DMS114 treated with DMSO at 0.1 percent for 48 hours (cell line): ENCODE measurements around the gene ROR2.

Source experiments
- DNase-seq: peaks from one replicate; lab custom pipeline; 2025; ENCODE audit not compliant: unreplicated experiment; lab: John Stamatoyannopoulos, UW

Gene ROR2

GRCh38 chr9:91882627-91883026 is 67.4 kb downstream of the ROR2 start:
- DNase-seq, result no peak

GRCh38 chr9:91880378-91880972 is 69.6 kb downstream of the ROR2 start:
- DNase-seq, result no peak

DNA sequence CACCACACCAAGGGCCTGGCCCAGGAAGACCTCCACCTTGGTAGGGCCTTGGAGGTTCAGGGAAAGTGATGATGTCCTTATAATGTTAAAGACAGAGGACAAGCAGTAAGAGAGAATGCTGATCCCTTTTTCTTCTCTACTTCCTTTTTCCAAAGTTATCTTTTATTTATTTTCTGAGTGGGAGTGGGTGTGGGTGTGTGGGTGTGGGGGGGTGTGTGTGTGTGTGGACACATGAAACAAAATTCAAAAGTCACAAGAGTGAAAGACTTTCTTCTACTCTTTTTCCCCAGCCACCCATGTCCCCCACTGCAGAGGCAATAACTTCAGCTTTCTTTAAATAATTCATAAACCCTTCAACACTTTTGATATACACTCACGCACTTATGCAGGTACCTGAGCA is 70.8 kb downstream of the ROR2 start:
- DNase-seq, result no peak

DNA sequence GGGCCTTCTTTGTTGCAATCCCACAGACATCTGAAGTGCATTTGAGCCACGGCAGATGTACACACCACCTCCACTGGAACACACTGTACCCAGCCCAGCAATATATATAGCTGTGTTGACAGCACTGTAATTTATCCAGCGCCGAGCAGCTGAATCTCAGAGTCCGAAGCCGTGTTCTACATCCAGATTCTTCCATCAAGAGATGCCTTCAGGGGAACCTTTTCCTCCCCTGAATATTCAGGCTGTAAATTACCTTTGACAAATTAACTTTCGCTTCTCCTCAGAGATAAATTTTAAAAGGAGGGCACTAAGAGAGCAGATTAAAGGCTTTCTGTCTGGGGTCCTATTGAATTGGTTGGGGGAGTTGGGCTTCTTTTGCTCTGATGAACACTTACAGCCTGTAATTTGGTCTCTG is 76.4 kb downstream of the ROR2 start:
- no peak for DNase-seq

DNA sequence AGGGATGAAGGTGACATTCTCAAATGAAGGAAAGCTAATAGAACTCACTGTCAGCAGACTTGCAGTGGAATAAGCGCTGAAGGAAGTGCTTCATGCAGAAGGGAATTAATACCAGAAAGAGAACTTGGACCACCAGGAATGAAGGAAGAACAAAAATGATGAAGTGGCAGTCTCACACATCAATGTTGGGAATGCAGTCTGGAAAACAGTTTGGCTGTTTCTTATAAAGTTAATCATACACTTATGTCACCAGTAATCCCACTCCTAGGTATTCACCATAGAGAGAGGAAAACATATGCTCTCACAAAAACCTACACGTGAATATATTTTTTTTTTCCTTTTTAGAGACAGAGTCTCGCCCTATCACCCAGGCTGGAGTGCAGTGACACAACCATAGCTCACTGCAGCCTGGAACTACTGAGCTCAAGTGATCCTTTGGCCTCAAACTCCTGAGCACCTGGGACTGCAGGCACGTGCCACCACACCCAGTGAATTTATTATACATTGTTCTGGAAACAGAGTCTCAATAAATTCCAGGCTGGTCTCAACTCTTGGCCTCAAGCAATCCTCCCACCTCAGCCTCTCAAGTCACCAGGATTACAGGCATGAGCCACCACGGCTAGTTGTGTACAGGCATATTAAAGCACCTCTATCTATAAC is 81.2 kb downstream of the ROR2 start:
- no peak for DNase-seq

GRCh38 chr9:91867740-91868139 is 82.3 kb downstream of the ROR2 start:
- no peak for DNase-seq

DNA sequence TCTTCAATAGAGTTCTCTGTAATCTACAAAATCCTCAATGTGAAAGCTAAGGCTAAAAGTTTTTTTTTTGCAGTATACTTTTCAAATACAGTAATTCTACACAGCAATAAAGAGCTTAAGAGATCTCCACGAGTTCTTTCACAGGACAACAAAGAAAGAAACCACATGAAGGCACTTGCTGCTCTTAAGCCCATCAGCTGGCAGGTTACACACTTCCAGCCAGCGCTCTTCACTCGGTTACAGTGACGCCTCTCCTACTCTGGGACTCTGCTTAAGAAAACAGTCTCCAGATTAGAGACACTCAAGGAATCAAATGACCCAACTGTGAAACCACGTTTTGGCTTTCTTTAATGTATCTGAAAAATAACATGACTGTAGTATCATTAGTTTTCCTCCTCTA is 85.0 kb downstream of the ROR2 start:
- DNase-seq, result no peak

DNA sequence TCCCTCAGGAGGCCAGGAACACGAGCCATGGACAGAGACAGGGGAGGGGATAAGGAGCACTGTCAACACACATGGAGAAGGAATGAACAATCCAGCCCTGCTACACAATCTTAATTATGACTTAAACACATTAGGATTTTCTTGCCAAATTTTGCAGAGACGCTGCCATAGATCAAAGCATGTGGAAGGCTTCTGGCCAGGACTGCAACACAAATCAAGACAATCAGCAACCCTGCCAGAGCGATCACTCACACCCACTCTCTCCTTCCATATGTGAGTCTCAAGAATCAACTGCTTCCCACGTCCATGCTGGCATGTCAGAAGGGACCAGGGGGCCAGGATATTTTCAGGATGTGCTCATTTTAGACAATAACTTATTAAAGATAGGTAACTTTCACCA is 85.6 kb downstream of the ROR2 start:
- DNase-seq, result no peak

GRCh38 chr9:91863469-91863868 is 86.6 kb downstream of the ROR2 start:
- DNase-seq, result no peak

GRCh38 chr9:91858213-91859030 is 91.6 kb downstream of the ROR2 start:
- DNase-seq, result no peak

DNA sequence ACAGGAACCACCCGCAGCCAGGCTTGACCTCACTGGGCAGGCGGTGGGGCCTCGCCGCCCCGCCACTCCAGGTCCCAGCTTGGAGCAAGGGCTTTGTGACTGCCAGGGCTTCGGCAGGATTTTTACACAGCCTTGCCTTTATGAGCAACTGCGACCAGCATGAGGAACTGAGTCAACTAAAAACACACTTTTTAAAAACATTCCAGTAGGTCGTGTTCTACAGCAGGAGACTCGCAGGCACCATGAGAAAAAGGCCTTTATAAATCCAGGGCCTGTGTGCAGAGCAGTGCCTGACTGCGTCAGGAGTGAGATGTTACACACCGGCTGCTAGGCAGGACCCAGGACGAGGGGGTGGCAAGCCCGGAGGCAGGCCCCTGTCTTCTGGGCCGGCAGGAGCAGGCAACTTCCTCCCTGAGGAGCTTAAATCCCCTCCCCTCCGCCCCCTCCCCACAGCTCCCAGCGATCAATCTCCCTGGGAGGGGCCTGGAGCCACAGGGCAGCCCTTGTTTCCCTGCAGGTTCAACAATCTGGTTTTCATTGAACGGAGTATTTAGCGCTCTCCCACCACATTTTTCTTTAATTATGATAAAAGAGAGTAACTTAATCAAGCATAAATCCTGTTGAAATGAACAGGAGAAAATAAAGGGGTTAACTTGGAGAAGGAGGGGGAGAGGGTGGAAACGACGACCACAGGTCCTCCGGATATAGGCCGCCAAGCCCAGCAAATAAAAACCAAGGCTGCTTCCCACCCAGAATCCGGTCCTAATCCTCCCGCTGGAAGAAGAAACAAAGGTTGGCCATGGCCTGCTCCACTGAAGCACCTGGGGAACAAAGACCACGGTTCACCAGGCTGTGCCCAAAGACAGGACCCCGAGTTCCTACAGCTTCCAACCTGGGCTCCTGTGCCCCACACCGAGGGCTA is 92.5 kb downstream of the ROR2 start:
- no peak for DNase-seq

- DNase-seq, result no peak
These were observed 93.6 kb downstream of the ROR2 start for GRCh38 chr9:91856419-91856818.

- DNase-seq, result no peak
These were observed 94.8 kb downstream of the ROR2 start for GRCh38 chr9:91855196-91855595.

DNA sequence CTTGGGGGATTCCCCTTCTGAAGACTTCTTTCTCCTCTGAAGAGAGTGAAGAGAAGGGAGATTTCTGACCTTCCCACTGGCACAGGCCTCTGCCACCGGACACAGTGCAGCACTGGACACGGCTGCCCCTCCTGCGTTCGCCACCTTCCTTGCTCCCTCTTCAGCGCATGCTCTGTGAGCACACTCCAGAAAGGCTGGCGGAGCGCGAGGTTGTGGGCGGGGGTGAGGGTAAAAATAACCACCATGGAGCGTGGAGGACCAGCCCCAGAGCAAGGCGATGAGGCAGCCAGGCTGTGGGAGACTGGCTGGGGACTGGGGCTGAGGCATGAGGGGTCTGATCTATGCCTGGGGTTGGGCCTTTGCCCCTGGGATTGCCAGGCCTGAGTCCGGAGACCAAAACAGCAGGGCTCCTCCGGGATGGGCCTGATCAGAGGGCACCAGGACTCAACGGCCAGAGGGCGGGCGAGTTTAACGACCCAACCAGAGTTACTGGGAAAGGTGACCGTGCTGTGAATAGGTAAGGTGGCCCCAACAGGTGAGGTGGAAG is 97.2 kb downstream of the ROR2 start:
- no peak for DNase-seq

DNA sequence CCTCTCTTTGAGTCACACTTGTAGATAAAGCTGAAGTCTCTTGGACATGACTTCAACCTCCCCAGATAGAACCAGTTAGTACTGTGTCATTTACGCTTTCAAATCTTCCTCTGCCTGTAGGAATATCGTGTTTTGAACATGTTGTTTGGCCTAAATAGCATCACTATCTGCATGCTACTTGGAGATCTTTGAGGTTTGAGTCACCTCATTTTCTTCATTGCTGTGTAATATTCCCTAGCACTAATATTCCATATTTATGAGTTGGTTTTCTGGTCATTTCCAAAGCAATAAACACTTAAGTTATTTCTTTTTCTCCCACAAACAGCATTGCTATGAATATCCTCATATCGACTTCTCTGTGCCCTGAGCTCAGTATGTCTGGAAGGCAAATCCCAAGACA is 100.3 kb downstream of the ROR2 start:
- no peak for DNase-seq

DNA sequence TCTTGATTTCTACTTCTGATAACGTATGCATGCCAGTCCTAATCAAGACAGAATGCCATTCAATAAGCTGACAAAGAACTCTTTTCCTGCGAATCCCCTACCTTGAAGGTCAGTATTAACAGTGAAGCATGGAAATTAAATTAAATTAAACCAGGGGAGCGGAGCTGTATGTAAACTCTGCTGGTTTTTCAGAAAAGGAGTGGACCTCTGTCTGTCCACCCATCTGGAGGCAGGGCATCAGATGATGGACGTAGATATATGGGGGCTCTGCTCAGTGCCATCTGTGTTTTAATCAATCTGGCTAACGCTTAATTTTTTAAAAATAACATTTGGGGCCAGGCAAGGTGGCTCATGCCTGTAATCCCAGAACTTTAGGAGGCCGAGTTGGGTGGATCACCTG is 101.9 kb downstream of the ROR2 start:
- no peak for DNase-seq

- DNase-seq, result no peak
These were observed 102.4 kb downstream of the ROR2 start for GRCh38 chr9:91847581-91848091.

DNA sequence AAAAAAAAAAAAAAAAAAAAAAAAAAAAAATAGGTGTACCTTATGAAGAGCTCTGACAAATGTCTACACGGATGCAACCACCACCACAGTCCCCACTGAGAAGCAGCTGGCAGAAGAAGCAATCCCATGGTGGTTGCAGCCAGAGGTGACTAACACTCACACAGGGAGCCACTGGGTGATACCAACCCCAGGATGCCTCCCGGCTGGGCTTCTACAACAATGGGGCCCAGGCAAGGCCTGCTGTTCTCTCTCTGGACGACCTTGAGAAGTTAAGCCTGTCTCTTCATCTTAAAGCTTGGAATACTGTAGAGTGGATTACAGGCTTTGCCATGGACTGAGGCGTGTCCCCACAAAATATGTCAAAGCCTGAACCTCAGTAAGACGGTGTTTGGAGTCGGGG is 104.1 kb downstream of the ROR2 start:
- no peak for DNase-seq

- no peak for DNase-seq
These were observed 105.2 kb downstream of the ROR2 start for GRCh38 chr9:91844701-91845291.

- no peak for DNase-seq
These were observed 105.8 kb downstream of the ROR2 start for GRCh38 chr9:91844190-91844589.
